WTC11 (cell line): ENCODE measurements around the gene ATP6V1A. TPM values are rescaled to one million over a fixed set of nuclear protein-coding genes. Genes with fewer than 3 reads are reported as not detected.

Source experiments
- ATAC-seq: fragments of 200-7000 bp; cut with Tn5 transposase; 2 replicates; pipeline ENCODE4 v1.10.0; 2021; ENCODE audit warnings: mild to moderate bottlenecking, moderate library complexity
- CTCF ChIA-PET: fragments of 300-600 bp; sonication (Branson Sonifier 250); formaldehyde crosslinking; loops from one replicate; lab custom pipeline; 2021; ENCODE audit warnings: antibody characterized with exemption; lab: Charles Lee
- POLR2A ChIA-PET: fragments of 350-600 bp; sonication (Branson Sonifier 250); formaldehyde crosslinking; loops from one replicate; lab custom pipeline; 2021; ENCODE audit warnings: antibody characterized with exemption; lab: Charles Lee
- DNase-seq: peaks from one replicate; pipeline ENCODE4 v3.0.0; 2021; ENCODE audit warnings: low spot score
- H3K27ac Mint-ChIP-seq: 2 replicates; pipeline ENCODE4 v1.8.0; 2021; ENCODE audit warnings: mixed read lengths
- H3K27me3 Mint-ChIP-seq: 2 replicates; pipeline ENCODE4 v1.8.0; 2021; ENCODE audit warnings: low read depth, mild to moderate bottlenecking, moderate library complexity, mixed read lengths
- H3K36me3 Mint-ChIP-seq: 2 replicates; pipeline ENCODE4 v1.8.0; 2021; ENCODE audit warnings: mixed read lengths
- H3K4me1 Mint-ChIP-seq: 2 replicates; pipeline ENCODE4 v1.8.0; 2022; ENCODE audit warnings: mixed read lengths
- H3K4me3 Mint-ChIP-seq: 2 replicates; pipeline ENCODE4 v1.8.0; 2021; ENCODE audit warnings: mild to moderate bottlenecking, moderate library complexity, mixed read lengths
- H3K9me3 Mint-ChIP-seq: 2 replicates; pipeline ENCODE4 v1.8.0; 2021; ENCODE audit warnings: mixed read lengths
- JAZF1 ChIP-seq: fragments of 250-450 bp; sonication (Bioruptor Pico); IDR thresholded peaks from 2 replicates; pipeline ENCODE4 v1.9.0; 2021; ENCODE audit warnings: moderate library complexity, mild to moderate bottlenecking, inconsistent platforms
- NFYB ChIP-seq: sonication (generic); formaldehyde crosslinking; conservative IDR thresholded peaks from 2 replicates; pipeline ENCODE4 v1.8.0; 2022; ENCODE audit warnings: low read depth, missing genetic modification reagents
- RORB ChIP-seq: fragments of 250-450 bp; sonication (Bioruptor Pico); IDR thresholded peaks from 2 replicates; pipeline ENCODE4 v1.9.0; 2021; ENCODE audit warnings: mild to moderate bottlenecking
- SOX15 ChIP-seq: fragments of 250-450 bp; sonication (Bioruptor Pico); IDR thresholded peaks from 2 replicates; pipeline ENCODE4 v1.9.0; 2021; ENCODE audit warnings: mild to moderate bottlenecking
- TEAD4 ChIP-seq: sonication (generic); formaldehyde crosslinking; IDR thresholded peaks from 2 replicates; pipeline ENCODE4 v1.8.0; 2022; ENCODE audit warnings: mild to moderate bottlenecking, missing genetic modification reagents
- TP53 ChIP-seq: sonication (generic); formaldehyde crosslinking; IDR thresholded peaks from 2 replicates; pipeline ENCODE4 v1.8.1; 2023; ENCODE audit warnings: mild to moderate bottlenecking, missing genetic modification reagents
- ZNF138 ChIP-seq: sonication (generic); formaldehyde crosslinking; conservative IDR thresholded peaks from 2 replicates; pipeline ENCODE4 v1.8.1; 2022; ENCODE audit warnings: mild to moderate bottlenecking, moderate library complexity, missing genetic modification reagents
- total RNA-seq: library from RNA; stranded (reverse); gene quantifications from 3 replicates; pipeline ENCODE4 v1.2.3, GENCODE V29; 2021
- TF ChIP-seq, protein P1 (sequence below): sonication (generic); formaldehyde crosslinking; IDR thresholded peaks from 2 replicates; pipeline ENCODE4 v1.8.0; 2022; ENCODE audit warnings: mild to moderate bottlenecking, missing genetic modification reagents
- TF ChIP-seq, protein P2 (sequence below): sonication (generic); formaldehyde crosslinking; IDR thresholded peaks from 2 replicates; pipeline ENCODE4 v1.8.0; 2022; ENCODE audit warnings: mild to moderate bottlenecking, missing genetic modification reagents
- TF ChIP-seq, protein P3 (sequence below): sonication (generic); formaldehyde crosslinking; IDR thresholded peaks from 2 replicates; pipeline ENCODE4 v1.8.1; 2022; ENCODE audit warnings: mild to moderate bottlenecking, moderate library complexity, missing genetic modification reagents
- TF ChIP-seq, protein P4 (sequence below): fragments of 250-450 bp; sonication (Bioruptor Pico); IDR thresholded peaks from 2 replicates; pipeline ENCODE4 v1.9.0; 2021; ENCODE audit warnings: mild to moderate bottlenecking
- TF ChIP-seq, protein P5 (sequence below): sonication (generic); formaldehyde crosslinking; IDR thresholded peaks from 2 replicates; pipeline ENCODE4 v1.8.1; 2023; ENCODE audit warnings: mild to moderate bottlenecking, missing genetic modification reagents
- TF ChIP-seq, protein P6 (sequence below): sonication (generic); formaldehyde crosslinking; IDR thresholded peaks from 2 replicates; pipeline ENCODE4 v1.8.1; 2023; ENCODE audit warnings: mild to moderate bottlenecking, missing genetic modification reagents
- TF ChIP-seq, protein P7 (sequence below): sonication (generic); formaldehyde crosslinking; IDR thresholded peaks from 2 replicates; pipeline ENCODE4 v1.8.0; 2023; ENCODE audit warnings: mild to moderate bottlenecking, missing genetic modification reagents
- TF ChIP-seq, protein P8 (sequence below): sonication (generic); formaldehyde crosslinking; IDR thresholded peaks from 2 replicates; pipeline ENCODE4 v1.8.1; 2023; ENCODE audit warnings: mild to moderate bottlenecking, missing genetic modification reagents, moderate library complexity
- TF ChIP-seq, protein P9 (sequence below): sonication (generic); formaldehyde crosslinking; IDR thresholded peaks from 2 replicates; pipeline ENCODE4 v1.8.1; 2023; ENCODE audit warnings: mild to moderate bottlenecking, moderate library complexity, missing genetic modification reagents

Gene ATP6V1A
- total RNA-seq, 1 experiment from 2014 or later: 90.7 TPM

DNA sequence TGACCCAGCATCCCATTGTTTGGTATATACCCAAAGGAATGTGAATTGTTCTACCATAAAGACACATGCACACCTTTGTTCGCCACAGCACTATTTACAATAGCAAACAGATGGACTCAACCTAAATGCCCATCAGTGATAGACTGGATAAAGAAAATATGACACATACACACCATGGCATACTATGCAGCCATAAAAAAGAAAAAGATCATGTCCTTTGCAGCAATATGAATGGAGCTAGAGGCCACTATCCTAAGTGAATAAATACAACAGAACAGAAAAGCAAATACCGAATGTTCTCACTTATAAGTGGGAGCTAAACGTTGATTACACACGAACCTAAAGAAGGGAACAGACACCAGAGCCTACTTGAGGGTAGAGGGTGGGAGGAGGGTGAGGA is 39.0 kb upstream of the ATP6V1A start:
- H3K27ac Mint-ChIP-seq: no peak overlapping the region
- H3K36me3 Mint-ChIP-seq: no peaks in the 10 kb centered on the region
- DNase-seq (no peak), ATAC-seq (no peak)
- H3K4me3 Mint-ChIP-seq: no peak overlapping the region
- ChIA-PET POLR2A (interaction anchor here (0.7 kb wide), 1 partner anchor 872 kb away, joined by 3 read pairs; no protein-coding TSS in a partner anchor), CTCF (interaction anchor here (1.1 kb wide), 1 partner anchor 37 kb away, joined by 3 read pairs; no protein-coding TSS in a partner anchor)
- H3K27me3 Mint-ChIP-seq: no peaks in the 10 kb centered on the region
- no peaks in the 10 kb centered on the region for H3K4me1 Mint-ChIP-seq
- H3K9me3 Mint-ChIP-seq: 0 out of 2 replicates have a peak, but pooled peaks cover 3% of the 10 kb centered on the region
- TF ChIP-seq RORB (CRISPR knock-in tag) (no peak), TP53 (no peak), JAZF1 (no peak)
- TF ChIP-seq, protein P1, sequence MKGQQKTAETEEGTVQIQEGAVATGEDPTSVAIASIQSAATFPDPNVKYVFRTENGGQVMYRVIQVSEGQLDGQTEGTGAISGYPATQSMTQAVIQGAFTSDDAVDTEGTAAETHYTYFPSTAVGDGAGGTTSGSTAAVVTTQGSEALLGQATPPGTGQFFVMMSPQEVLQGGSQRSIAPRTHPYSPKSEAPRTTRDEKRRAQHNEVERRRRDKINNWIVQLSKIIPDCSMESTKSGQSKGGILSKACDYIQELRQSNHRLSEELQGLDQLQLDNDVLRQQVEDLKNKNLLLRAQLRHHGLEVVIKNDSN (CRISPR knock-in tag): no peak
- TF ChIP-seq, protein P2, sequence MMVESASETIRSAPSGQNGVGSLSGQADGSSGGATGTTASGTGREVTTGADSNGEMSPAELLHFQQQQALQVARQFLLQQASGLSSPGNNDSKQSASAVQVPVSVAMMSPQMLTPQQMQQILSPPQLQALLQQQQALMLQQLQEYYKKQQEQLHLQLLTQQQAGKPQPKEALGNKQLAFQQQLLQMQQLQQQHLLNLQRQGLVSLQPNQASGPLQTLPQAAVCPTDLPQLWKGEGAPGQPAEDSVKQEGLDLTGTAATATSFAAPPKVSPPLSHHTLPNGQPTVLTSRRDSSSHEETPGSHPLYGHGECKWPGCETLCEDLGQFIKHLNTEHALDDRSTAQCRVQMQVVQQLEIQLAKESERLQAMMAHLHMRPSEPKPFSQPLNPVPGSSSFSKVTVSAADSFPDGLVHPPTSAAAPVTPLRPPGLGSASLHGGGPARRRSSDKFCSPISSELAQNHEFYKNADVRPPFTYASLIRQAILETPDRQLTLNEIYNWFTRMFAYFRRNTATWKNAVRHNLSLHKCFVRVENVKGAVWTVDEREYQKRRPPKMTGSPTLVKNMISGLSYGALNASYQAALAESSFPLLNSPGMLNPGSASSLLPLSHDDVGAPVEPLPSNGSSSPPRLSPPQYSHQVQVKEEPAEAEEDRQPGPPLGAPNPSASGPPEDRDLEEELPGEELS: no peak
- TF ChIP-seq, protein P3, sequence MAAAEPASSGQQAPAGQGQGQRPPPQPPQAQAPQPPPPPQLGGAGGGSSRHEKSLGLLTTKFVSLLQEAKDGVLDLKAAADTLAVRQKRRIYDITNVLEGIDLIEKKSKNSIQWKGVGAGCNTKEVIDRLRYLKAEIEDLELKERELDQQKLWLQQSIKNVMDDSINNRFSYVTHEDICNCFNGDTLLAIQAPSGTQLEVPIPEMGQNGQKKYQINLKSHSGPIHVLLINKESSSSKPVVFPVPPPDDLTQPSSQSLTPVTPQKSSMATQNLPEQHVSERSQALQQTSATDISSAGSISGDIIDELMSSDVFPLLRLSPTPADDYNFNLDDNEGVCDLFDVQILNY (CRISPR knock-in tag): no peak
- TF ChIP-seq, protein P4, sequence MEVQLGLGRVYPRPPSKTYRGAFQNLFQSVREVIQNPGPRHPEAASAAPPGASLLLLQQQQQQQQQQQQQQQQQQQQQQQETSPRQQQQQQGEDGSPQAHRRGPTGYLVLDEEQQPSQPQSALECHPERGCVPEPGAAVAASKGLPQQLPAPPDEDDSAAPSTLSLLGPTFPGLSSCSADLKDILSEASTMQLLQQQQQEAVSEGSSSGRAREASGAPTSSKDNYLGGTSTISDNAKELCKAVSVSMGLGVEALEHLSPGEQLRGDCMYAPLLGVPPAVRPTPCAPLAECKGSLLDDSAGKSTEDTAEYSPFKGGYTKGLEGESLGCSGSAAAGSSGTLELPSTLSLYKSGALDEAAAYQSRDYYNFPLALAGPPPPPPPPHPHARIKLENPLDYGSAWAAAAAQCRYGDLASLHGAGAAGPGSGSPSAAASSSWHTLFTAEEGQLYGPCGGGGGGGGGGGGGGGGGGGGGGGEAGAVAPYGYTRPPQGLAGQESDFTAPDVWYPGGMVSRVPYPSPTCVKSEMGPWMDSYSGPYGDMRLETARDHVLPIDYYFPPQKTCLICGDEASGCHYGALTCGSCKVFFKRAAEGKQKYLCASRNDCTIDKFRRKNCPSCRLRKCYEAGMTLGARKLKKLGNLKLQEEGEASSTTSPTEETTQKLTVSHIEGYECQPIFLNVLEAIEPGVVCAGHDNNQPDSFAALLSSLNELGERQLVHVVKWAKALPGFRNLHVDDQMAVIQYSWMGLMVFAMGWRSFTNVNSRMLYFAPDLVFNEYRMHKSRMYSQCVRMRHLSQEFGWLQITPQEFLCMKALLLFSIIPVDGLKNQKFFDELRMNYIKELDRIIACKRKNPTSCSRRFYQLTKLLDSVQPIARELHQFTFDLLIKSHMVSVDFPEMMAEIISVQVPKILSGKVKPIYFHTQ: no peak
- TF ChIP-seq, protein P5, sequence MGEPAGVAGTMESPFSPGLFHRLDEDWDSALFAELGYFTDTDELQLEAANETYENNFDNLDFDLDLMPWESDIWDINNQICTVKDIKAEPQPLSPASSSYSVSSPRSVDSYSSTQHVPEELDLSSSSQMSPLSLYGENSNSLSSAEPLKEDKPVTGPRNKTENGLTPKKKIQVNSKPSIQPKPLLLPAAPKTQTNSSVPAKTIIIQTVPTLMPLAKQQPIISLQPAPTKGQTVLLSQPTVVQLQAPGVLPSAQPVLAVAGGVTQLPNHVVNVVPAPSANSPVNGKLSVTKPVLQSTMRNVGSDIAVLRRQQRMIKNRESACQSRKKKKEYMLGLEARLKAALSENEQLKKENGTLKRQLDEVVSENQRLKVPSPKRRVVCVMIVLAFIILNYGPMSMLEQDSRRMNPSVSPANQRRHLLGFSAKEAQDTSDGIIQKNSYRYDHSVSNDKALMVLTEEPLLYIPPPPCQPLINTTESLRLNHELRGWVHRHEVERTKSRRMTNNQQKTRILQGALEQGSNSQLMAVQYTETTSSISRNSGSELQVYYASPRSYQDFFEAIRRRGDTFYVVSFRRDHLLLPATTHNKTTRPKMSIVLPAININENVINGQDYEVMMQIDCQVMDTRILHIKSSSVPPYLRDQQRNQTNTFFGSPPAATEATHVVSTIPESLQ (CRISPR knock-in tag): no peak

DNA sequence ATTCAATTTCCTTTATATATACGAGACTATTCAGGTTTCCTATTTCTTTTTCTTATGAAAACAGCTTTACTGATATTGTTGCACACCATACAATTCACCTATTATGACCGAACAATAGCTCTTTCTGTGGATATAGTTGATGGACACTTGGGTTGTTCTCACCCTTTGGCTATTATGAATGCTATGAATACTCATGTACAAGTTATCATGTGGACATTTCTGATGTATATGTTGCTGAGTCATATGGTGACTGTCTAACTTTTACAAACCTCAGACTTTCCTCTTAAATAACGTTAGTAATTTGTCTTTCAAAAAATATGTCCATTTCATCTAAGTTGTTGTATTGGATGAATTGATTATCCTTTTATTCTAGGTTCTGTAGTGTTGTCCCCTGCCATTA is 34.7 kb upstream of the ATP6V1A start:
- Mint-ChIP-seq H3K27me3 (no peaks in the 10 kb centered on the region), H3K27ac (no peak overlapping the region), H3K4me3 (no peak overlapping the region), H3K9me3 (0 out of 2 replicates have a peak, but pooled peaks cover under 1% of the 10 kb centered on the region), H3K36me3 (no peaks in the 10 kb centered on the region), H3K4me1 (no peaks in the 10 kb centered on the region)
- ATAC-seq (no peak), DNase-seq (no peak)
- CTCF ChIA-PET: interaction anchor here (1.7 kb wide), 1 partner anchor 24 kb away, joined by 4 read pairs; no protein-coding TSS in a partner anchor
- POLR2A ChIA-PET: interaction anchor here (0.6 to 0.7 kb wide), 3 partner anchors 16 to 932 kb away, joined by 4 to 5 read pairs (median 4); no protein-coding TSS in a partner anchor
- TF ChIP-seq, protein P6, sequence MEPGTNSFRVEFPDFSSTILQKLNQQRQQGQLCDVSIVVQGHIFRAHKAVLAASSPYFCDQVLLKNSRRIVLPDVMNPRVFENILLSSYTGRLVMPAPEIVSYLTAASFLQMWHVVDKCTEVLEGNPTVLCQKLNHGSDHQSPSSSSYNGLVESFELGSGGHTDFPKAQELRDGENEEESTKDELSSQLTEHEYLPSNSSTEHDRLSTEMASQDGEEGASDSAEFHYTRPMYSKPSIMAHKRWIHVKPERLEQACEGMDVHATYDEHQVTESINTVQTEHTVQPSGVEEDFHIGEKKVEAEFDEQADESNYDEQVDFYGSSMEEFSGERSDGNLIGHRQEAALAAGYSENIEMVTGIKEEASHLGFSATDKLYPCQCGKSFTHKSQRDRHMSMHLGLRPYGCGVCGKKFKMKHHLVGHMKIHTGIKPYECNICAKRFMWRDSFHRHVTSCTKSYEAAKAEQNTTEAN: no peak
- TF ChIP-seq, protein P7, sequence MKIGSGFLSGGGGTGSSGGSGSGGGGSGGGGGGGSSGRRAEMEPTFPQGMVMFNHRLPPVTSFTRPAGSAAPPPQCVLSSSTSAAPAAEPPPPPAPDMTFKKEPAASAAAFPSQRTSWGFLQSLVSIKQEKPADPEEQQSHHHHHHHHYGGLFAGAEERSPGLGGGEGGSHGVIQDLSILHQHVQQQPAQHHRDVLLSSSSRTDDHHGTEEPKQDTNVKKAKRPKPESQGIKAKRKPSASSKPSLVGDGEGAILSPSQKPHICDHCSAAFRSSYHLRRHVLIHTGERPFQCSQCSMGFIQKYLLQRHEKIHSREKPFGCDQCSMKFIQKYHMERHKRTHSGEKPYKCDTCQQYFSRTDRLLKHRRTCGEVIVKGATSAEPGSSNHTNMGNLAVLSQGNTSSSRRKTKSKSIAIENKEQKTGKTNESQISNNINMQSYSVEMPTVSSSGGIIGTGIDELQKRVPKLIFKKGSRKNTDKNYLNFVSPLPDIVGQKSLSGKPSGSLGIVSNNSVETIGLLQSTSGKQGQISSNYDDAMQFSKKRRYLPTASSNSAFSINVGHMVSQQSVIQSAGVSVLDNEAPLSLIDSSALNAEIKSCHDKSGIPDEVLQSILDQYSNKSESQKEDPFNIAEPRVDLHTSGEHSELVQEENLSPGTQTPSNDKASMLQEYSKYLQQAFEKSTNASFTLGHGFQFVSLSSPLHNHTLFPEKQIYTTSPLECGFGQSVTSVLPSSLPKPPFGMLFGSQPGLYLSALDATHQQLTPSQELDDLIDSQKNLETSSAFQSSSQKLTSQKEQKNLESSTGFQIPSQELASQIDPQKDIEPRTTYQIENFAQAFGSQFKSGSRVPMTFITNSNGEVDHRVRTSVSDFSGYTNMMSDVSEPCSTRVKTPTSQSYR: no peak
- TF ChIP-seq SOX15: no peak
- no peak for TF ChIP-seq JAZF1
- TF ChIP-seq NFYB (CRISPR knock-in tag): no peak
- no peak for TF ChIP-seq TEAD4
- TF ChIP-seq, protein P8, sequence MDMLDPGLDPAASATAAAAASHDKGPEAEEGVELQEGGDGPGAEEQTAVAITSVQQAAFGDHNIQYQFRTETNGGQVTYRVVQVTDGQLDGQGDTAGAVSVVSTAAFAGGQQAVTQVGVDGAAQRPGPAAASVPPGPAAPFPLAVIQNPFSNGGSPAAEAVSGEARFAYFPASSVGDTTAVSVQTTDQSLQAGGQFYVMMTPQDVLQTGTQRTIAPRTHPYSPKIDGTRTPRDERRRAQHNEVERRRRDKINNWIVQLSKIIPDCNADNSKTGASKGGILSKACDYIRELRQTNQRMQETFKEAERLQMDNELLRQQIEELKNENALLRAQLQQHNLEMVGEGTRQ (CRISPR knock-in tag): no peak
- TF ChIP-seq, protein P9, sequence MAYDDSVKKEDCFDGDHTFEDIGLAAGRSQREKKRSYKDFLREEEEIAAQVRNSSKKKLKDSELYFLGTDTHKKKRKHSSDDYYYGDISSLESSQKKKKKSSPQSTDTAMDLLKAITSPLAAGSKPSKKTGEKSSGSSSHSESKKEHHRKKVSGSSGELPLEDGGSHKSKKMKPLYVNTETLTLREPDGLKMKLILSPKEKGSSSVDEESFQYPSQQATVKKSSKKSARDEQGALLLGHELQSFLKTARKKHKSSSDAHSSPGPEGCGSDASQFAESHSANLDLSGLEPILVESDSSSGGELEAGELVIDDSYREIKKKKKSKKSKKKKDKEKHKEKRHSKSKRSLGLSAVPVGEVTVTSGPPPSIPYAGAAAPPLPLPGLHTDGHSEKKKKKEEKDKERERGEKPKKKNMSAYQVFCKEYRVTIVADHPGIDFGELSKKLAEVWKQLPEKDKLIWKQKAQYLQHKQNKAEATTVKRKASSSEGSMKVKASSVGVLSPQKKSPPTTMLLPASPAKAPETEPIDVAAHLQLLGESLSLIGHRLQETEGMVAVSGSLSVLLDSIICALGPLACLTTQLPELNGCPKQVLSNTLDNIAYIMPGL (CRISPR knock-in tag): no peak
- TF ChIP-seq ZNF138 (CRISPR knock-in tag): no peak
- TF ChIP-seq, protein P5 (CRISPR knock-in tag): no peak
